Measurements from ENCODE around the gene CLTCL1. TPM values are rescaled to one million over a fixed set of nuclear protein-coding genes. Genes with fewer than 3 reads are reported as not detected.

The CLTCL1 gene
- total and polyA plus RNA-seq, 9 of the 15 experiments (the other 6 are each of a cell fraction or from before 2014, with no cell fraction given), result 1.1 to 11.7 (median 5.0) TPM

GRCh38 chr22:19197997-19198865 lies 93.3 kb downstream of the CLTCL1 start (continued):
- no peak for TF ChIP-seq TAF9B (IDR thresholded peaks at IDR 0.05; ENCODE audit: partially characterized antibody)
- no peak for TF ChIP-seq ZNF561 (CRISPR knock-in tag; conservative IDR thresholded peaks at IDR 0.05)
- peak; percentile 10 for TF ChIP-seq SP2 (IDR thresholded peaks at IDR 0.05; ENCODE audit: extremely low read depth, low read depth, low read length, poor library complexity, severe bottlenecking)
- no peak for TF ChIP-seq NKRF (IDR thresholded peaks at IDR 0.05; ENCODE audit: borderline replicate concordance)
- 0 out of 2 replicates have a peak, but pooled peaks have one; percentile 21 for TF ChIP-seq ZNF263 (CRISPR knock-in tag; IDR thresholded peaks at IDR 0.05; ENCODE audit: borderline replicate concordance)
- TF ChIP-seq TGIF2 (CRISPR knock-in tag; IDR thresholded peaks at IDR 0.05), result no peak
- peak; percentile 56; the same call in 1 of the 2 replicates for TF ChIP-seq ZNF282 (CRISPR knock-in tag; IDR thresholded peaks at IDR 0.05)
